HG02798 (cell line): ENCODE data around the gene LIMK2.
"Not testable (repeated sequence)": the region's sequence is repeated elsewhere in the genome, so short reads cannot be mapped to it uniquely, and the experiment has no call there.

Source experiments
- ATAC-seq: cut with Tn5 transposase; IDR thresholded peaks from one replicate; pipeline ENCODE4 v1.9.1; 2021; ENCODE audit warnings: mild to moderate bottlenecking; ENCODE audit not compliant: unreplicated experiment, poor library complexity

LIMK2 gene

DNA sequence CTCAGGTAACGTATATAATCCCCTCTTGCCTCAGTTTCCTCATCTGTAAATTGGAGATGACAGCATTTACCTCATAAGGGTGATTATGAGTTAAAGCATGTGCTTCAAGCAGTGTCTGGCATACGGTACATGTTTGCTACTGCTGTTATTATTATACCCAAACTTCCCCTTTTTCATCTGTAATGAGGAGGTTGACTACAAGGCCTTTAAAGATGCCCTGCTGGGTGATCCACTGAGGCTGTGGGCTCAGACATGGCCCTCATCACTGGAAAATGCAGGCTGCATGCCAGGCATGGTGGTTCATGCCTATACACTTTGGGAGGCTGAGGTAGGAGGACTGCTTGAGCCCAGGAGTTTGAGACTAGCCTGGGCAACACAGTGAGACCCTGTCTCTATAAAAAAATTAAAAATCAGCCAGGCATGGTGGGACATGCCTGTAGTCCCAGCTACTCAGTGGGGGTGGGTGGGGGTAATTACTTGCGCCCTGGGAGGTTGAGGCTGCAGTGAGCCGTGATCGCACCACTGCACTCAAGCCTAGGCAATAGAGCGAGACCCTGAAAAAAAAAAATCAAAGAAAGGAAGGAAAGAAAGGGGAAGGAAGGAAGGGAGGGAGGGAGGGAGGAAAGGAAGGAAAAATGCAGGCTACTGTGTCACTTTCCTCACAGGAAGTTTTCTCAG, 75.9 kb downstream of the LIMK2 start:
- ATAC-seq = no peak

DNA sequence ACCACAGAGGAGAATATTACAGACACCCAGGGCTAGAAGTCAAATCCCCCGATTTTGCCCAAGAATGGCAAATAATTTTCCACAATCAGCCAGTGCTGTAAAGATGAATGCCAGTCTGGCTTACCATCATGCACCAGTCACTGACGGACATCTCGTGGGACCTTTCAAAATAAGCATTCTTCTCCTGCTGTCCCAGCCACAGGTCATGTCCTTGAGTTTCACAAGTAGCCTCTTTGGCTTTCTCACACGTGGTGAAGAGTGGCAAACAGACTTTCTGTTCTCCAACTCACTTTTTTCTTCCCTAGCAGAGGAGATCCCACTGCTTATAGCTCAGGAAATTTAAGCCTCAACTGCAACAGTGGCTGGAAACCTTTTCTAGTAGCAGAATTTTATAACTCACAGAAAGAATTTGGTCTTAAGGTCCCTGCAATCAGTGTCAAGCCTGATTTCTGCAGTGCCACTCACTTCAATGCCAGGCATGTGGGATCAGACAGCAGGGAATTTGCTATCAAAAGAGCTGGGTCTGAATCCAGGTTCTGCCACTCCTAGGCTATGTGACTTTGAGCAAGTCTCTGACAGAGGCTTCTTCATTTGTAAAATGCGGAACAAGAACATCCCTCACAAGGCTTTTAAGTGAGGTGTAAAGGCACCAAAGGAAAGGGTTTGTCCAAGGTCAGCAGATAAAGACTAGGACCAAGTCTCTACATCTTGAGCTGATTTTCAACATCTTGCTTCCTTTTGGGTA, 76.6 kb downstream of the LIMK2 start:
- ATAC-seq = no peak

GRCh38 chr22:31289344-31289743, 77.2 kb downstream of the LIMK2 start:
- no peak for ATAC-seq

DNA sequence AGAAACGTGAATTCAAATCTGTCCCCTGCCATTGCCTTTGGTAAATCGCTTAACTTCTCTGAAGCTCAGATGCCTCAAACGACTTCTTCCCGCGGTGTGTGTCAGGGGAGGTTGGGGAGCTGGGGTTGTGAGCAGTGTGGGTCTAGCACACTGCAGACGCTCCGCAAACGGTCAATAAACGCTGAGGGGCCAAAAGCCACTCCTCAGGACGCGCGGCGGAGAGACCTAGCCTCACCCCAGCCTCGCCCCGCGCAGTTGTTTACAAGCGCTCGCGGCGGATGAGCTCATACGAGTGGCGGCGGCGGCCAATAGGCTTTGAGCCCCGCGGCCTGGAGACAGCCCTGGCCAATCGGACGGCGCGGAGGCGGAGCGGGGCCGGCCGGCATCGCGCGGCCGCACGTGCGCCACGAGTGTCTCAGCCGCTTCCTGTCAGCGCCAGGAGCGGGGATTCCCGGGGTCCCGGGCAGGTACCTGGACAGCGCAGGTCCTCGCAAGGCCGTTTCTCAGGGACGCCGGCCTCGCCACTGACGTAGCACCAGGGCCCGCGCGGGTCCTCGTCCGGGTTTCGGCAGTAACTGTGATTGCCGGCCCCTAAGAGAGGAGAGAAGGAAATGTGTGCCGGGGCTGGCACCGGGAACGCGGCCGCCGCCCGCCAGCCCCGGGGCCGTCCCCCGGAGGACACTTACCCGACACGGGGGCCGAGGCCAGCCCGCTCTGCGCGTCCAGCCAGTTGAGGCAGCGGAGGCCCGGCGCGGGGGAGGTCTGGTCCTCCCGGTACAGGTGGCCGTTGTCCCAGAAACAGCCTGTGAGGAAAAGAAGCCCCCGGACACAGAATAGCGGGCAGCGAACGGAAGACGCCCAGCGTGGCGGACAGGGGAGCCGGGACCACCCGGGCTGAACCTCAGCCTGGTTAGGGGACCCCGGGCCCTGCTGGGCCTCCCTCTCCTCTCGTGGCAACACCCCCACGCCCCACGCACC, 78.7 kb downstream of the LIMK2 start:
- peak; percentile 95 for ATAC-seq

DNA sequence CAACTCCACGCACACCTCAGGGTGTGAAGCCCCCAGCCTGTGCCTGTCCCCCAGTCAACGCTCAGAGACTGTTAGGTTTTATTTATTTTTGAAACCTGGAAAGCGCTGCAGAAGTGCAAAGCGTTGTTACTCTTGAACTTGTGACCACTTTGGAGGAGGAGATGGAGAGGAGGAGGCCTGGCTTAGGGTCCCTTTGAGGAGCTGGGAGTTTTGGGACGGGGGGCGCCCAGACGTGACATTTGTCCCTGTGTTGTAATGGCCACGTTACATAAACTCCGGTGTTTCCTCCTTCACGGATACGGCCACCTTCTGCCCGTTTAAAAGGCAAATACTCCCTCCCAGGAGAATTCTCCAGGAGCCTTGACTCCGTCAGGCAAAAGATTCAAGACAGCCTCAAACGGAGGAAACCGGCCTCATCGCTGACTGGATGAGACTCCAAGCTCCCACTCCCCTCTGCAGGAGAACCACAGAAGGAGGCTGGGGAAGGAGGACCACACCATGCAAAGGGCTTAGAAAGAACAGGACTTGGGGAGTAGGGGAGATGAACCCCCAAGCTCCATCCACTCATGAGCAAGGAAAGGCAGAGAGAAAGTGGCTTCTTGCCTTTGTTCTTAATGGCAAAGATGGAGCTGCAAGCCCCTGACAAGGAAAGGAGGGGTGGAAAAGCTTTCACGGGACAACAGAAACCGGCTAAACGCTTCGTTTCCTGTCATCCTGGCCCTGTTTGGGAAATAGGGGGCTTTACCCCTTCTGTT, 79.6 kb downstream of the LIMK2 start:
- ATAC-seq = no peak

- peak; percentile 27 for ATAC-seq
Observed at GRCh38 chr22:31292236-31292989, 80.3 kb downstream of the LIMK2 start, which contains the start of gene PIK3IP1. Gene PIK3IP1, minus strand, starts transcription at chr22:31292488. Its CDS starts 144 bp downstream, at chr22:31292344.

DNA sequence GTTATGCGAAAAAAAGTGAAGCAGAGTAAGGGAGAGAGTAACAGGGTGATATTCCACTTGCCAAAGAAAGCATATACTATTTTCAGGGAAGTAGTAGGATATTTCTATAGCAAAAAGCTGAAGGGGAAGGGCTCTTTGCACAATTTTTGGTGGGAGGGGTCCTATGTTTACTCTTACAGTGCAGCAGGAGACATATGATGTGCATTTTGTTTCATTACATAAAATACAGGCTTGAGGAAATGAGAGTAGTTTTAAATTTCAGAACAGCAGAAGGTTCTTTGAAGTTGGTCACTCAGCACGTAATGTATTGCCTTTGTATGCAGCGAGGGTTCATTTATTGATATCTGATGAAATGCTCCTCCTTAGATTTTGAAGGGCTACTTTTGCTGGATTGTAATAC, 83.3 kb downstream of the LIMK2 start:
- ATAC-seq = no peak

DNA sequence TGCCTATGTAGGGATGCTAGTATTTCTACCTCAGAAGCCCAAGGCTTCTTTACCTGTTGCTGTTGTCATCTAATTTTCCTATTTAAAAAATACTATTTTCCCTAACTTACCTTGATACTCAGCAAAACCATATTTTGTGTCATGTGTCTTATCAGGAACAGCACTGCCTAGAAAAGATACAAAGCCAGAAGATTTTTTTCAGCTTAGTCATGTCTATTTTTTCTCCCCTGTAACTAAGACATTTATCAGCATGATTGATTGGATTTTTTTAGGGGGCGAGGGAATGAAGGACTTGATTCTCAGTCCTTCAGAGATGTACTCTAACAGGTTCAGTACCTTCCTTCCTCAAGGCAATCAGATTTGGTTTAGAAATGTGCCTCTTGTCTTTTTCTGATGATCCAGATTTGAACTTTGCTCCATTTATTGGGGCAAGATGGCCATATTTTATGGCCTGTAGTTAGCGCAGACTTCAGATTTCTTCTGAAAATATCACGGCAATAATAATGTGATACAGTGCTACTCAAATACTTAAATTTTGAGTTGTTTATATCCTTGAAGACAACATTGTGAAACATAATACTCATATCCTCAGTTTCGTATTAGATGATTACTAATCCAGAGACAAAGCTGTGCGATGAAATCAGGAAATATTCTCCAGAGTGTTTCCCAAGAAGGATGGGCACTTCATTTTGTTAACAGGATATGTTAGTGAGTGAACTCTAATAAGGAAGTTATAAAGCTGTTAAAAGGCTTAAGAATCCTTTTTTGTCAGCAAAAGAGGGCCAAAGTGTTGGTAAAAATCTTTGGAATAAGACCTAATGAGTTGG, 83.9 kb downstream of the LIMK2 start:
- no peak for ATAC-seq

GRCh38 chr22:31300896-31301295, 88.8 kb downstream of the LIMK2 start:
- no peak for ATAC-seq

DNA sequence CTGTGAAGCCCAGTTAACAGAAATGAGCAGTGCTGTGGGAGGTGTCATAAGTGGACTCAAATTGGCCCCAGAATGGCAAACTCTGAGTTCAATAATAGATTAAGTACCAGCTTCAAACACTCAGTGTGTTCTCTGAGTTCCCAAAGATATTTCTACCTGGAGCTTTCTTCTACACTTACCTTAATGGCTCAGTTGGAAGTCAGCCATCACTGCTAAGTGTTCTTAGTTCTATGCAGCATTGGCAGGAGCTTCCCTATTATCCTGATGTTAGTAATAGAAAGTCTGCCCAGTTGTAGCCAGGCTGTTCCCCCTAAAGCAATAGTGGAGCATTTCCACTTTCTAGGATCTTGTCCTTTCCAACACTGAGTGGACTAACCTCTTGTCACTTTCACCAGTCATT, 89.9 kb downstream of the LIMK2 start:
- ATAC-seq = no peak

DNA sequence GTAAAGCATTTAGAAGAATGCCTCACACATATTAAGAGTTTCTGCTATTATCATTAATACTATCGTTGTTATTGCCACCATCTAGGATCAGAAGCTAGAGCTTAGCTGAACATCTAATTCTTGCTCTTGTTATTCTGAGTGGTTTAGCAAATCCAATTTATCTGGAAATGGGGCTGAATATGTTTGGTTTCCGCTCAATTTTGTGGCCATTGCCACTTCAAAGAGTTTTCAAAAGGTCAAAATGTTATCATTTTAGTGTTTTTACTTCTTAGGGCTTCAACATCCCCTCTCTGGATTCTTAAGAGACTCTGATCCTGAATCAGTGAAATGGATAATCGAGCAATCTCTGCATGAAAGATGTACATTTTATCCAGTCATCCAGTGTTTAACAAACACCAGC, 90.4 kb downstream of the LIMK2 start:
- no peak for ATAC-seq

DNA sequence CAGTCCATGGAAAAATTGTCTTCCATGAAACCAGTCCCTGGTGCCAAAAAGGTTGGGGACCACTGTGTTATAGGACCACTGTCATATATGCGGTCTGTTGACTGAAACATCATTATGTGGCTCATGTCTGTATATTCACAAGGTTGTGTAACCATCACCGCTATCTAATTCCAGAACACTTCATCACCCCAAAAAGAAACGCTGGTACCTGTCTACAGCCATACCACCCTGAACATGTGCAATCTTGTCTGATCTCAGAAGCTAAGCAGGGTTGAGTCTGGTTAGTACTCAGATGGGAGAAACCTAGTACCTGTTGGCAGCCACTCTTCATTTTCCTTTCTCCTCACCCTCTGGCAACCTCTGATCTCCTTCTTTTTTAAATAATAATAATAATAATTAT, 93.1 kb downstream of the LIMK2 start:
- ATAC-seq = no peak

DNA sequence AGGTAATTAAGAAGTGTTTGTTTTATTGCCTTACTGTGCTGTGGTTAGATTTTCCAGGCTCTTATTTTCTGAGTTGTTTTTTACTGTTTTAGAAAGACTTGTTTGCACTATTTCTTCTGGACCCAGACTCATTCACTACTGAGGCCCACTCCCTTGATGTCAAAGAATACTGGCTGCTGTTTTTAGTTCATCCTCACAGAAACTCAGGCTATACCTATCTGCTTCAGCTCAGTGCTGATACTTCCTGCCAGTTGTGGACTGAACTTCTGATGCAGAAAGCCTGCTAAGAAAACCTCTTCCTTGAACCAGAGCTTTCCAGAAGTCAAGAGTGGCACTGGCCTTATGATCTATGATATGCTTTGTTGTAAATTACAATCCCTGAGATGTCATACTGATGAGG, 96.1 kb downstream of the LIMK2 start:
- ATAC-seq = no peak

DNA sequence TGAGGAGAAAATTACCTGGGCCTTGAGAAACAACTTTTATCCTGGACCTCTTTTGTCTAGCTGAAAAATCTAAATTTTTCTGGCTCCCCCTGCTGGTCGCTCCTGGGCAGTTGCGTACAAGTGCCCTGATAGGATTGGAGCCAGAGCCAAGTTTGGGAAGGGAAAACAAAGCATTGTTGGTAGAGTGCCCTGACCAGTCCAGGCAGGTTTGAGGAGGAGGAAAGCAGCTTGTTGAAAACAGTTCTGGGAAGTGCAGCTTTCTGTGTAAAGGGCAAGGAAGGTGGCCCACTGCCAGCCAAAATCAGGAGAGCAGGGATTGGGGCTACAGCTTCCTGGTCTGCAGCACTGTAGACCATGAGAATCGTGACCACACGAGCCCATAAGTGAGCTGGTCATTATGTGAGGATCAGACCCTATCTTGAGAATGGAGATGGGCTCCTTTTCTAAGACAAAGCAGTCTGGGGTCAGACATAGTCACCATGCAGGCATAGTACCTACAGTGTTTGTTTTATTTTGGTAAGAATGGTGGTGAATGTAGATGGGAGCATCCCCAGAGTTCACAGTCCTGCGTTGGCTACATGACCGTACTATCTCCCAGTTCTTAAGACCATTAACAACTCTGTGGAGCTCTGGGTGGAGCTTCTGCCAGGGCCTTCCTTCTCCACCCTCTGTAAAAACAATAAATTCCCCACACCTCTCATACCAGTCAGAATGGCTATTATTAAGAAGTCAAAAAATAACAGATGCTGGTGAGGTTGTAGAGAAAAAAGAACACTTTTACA, 101.5 kb downstream of the LIMK2 start:
- no peak for ATAC-seq

DNA sequence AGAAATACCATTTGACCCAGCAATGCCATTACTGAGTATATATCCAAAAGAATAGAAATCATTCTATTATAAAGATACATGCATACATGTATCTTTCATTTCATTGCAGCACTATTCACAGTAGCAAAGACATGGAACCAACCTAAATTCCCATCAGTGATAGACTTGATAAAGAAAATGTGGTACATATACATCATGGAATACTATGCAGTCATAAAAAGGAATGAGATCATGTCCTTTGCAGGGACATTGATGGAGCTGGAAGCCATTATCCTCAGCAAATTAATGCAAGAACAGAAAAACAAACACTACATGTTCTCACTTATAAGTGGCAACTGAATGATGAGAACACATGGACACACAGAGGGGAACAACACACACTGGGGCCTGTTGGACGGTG, 102.1 kb downstream of the LIMK2 start:
- not testable (repeated sequence) for ATAC-seq

GRCh38 chr22:31321421-31321820, 109.3 kb downstream of the LIMK2 start:
- ATAC-seq = no peak

DNA sequence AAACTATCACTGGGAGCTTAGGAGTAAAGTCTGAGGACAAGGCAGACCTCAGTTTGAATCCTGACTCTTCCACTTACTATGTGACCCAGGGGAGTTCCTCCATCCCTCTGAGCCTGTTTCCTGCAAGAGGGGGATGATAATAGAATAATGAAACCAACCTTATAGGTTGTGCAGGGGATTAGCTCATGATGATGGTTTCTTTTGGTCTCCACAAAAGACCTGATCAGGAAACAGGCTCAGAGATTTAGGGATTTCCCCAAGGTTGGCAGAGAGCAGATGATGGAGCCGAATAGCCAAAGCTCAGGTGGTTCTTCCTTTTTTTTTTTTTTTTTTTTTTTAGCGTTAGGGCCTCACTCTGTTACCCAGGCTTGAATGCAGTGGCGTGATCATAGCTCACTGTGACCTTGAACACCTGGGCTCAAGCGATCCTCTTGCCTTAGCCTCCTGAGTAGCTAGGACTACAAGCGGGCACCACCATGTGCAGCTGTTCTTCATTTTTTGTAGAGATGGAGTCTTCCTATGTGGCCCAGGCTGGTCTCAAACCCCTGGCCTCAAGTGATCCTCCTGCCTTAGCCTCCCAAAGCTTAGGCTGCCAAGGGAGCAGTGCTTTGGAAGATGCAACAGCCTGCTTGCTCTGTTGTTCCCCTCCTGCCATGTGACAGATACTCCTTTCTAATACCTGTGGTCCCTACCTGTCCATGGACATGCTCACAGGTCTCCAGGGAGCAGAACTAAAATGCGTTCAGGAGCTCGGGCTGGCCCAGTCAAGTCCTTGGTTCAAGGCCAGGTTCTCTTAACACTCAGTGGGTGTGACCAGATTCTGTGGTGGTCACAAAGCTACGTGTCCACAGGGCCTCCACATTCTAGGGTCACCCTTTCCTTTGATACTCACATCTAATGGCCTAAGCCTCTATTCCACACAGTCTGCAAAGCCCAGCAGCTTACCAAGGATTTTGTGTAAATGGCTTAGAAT, 111.8 kb downstream of the LIMK2 start:
- no peak for ATAC-seq
